Measurements from ENCODE around the gene ELMOD1.

- TF ChIP-seq CTCF (IDR thresholded peaks at IDR 0.05) (no peak), POLR2A (IDR thresholded peaks at IDR 0.05) (no peak)
These were observed 41.0 kb upstream of the ELMOD1 start for GRCh38 chr11:107549954-107550285.
